LoVo (cell line): Measurements from ENCODE around the gene HRC.
"Not testable (repeated sequence)": the region's sequence is repeated elsewhere in the genome, so short reads cannot be mapped to it uniquely, and the experiment has no call there.

Source experiments
- DNase-seq: peaks from one replicate; pipeline ENCODE4 v3.0.0-alpha.2; 2016; ENCODE audit warnings: low spot score

HRC gene

DNA sequence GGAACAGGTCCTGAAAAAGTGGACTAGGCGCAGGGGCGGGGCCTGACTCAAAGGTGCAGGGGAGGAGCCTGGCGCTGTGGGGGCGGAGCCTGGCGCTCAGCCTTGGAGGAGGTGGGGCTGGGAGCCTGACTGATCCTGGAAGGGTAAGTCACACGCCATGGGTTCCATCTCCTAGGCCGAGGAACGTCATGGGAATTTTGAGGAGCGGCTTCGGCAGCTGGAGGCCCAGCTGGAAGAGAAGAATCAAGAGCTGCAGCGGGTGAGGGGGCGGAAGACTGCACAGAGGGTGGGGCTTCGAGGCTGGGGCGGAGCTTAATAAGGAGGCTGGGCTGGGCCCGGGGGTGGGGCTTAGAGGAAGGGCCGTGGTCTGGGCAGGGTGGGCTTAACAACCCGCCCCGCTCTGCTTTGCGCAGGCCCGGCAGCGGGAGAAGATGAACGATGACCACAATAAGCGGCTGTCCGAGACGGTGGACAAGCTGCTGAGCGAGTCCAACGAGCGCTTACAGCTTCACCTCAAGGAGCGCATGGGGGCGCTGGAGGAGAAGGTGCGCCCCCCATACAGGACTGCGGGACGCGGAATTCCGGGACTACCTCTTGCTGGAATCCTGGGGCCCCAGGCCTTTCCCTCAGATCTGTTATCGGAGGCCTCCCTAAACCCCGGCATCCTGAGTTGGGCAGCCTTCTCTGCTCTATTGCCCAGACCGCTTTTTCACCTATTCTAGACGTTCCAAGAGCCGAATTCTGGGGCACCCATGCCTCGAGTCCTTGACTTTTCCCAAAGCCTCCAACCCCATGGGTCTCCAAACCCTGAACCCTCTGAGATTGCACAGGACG lies 21.4 kb downstream of the HRC start:
- no peak for DNase-seq

DNA sequence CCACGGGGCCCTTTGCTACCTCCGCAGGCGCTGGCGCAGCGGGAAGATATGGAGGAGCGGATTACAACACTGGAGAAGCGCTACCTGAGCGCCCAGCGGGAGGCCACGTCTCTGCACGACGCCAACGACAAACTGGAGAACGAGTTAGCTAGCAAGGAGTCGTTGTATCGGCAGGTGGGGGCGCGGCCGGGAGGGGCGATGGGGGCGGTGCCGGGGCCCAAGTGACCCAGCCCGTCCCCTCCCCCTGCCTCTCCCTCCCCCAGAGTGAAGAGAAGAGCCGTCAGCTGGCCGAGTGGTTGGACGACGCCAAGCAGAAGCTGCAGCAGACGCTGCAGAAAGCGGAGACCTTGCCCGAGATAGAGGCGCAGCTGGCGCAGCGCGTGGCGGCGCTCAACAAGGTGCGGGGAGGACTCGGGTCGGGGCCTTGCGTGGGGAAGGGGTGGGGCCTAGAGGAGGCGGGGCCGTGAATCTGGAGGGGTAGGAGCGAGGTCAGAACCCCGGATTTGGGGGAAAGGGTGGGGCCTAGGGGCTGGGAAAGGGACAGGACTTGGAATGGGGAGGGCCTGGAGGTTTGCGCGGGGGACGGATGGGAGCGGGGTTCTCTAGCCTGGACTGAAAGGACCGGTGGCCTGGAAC lies 22.1 kb downstream of the HRC start:
- no peak for DNase-seq

DNA sequence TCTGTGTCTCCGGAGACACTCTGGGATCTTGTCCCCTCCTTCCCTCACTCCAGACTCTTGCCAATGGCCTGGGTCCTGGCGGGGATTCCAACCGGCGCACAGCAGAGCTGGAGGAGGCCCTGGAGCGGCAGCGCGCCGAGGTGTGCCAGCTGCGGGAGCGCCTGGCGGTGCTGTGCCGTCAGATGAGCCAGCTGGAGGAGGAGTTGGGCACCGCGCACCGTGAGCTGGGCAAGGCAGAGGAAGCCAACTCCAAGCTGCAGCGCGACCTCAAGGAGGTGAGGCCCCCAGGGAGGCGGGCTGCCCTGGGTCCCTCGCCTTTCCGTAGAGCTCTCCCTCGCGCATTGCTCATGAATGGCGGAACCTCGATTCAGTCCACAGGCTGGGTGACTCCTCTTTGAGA lies 24.9 kb downstream of the HRC start:
- DNase-seq, result no peak

DNA sequence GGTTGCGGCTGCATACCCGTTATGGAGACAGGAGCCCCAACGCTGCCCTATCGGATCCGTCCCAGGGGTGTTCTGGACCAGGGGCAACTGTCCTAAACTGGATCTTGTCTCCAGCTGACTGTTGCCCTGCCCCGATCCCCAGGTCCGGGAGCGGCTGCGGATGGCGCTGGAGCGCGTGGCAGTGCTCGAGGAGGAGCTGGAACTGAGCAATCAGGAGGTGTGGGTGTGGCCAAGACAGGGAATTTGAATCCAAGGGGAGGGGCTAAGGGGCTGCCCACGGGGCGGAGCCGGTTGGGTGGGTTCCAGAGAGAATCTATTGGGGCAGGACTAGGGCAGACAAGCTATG lies 26.0 kb downstream of the HRC start:
- DNase-seq, result no peak

DNA sequence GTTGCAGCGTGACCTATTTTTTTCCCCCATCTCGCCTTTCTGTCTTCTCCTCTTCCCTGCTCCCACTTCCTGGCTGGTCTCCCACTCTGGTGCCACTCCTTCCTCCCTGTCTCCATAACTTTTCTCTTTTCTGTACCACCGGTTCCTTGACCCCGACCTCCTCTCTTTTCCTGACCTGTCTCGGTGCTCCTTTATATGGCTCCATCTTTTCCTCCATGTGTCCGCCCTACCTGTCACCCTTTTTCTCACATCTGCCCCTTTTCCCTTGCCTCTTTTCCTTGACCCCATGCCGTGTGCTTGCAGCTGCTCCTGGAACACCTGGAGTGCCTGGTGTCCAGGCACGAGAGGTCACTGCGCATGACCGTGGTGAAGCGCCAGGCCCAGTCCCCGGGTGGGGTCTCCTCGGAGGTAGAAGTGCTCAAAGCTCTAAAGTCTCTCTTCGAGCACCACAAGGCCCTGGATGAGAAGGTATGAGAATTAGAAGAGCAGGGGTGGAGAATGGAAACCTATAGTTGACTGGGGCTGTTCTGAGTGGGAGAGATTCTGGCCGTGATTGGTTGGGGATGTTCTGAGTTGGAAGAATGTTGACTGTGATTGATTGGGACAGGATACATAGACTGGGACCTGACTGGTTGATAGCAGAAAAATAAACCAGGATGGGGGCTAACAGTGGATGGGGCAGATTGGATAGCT lies 26.5 kb downstream of the HRC start:
- DNase-seq, result no peak

DNA sequence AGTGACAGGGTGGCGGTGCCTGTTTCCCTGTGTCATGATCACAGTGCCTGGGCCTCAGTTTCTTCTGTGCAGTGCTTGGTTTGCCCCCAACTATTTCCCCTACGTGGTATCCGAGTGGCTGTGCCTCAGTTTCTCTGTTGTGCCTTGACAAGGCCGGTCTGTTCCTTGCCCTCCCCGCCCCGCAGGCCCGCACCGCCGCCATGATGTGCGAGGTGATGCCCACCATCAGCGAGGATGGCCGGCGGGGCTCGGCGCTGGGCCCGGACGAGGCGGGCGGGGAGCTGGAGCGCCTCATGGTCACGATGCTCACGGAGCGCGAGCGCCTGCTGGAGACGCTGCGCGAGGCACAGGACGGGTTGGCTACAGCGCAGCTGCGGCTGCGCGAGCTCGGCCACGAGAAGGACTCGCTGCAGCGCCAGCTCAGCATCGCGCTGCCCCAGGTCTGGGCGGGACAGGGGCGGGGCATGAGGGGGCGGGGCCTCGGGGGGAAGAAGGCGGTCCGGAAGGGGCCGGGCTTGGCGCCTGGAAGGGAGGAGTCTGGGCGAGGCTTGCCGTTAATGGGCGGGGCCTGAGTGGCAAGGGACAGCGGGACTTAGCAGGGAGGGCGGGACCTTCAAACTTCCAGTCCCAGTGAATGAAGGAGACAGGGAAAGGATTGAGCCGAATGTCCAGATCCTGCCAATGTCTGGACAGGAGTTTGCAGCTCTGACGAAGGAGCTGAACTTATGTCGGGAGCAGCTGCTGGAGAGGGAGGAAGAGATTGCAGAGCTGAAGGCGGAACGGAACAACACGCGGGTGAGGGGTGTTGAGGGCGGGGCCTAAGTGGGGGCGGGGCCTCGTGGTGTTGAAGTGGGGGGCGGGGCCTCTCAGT lies 27.3 kb downstream of the HRC start:
- DNase-seq, result peak; percentile 97

DNA sequence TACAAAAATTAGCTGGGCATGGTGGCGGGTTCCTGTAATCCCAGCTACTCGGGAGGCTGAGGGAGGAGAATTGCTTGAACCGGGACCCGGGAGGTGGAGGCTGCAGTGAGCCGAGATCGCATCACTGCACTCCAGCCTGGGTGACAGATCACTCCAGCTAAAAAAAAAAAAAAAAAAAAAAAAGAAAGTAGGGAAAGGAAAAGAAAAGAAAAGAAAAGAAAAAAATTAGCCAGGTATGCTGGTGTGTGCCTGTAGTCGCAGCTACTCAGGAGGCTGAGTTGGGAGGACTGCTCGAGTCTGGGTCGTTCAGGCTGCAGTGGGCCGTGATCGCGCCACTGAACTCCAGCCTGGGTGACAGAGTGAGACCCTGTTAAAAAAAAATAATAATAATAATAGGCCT lies 28.0 kb downstream of the HRC start:
- DNase-seq, result not testable (repeated sequence)

DNA sequence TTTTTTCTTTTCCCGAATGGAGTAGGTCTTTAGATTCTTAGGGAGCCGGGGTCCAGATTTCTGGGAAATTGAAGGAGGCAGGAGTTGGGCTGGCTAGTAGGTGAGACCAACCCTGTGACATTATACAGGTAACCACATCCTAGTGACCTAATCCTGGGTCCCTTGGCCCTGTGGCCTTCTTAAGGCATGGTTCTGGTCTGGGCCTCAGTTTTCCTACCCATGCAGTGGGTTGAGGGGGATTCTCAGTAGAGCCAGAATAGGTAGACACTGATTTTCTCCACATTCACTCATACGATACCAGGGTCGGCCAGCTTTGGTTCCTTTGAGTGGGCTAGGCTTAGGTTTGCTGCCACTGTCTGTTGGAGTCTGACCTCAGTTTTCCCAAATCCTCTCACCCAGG lies 28.6 kb downstream of the HRC start:
- DNase-seq, result no peak

DNA sequence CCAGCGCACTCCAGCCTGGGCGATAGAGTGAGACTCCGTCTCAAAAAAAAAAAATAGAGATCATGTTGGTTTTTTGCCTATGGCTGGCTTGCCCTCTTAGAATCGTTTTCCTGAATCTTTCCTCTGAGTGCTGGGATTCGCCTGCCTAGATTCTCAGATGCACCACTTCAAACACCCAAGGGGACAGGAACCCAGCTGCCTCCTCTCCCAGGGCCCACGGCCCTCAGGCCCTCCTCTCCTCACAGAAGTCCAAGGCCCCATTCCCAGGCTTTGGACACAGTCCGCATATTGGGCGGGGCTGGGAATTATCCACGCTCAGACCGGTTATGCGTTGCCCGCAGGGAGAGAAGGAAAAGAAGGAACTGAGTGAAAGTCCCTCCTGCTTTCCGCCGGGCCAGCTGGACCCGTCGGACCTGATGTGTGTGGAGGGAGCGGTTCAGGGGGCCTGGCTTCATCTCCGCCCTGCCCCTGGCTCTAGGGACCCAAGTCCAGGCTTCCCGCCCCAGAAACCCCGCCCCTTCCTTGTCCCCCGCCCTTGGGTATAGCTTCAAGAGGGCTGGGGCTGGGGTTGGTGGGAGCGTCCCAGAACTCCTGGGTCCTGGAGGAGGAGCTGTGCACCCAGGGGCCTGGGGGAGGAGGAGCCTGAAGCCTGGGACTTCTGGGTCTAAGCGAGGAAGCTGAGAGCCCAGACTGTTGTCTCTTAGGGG lies 30.0 kb downstream of the HRC start:
- DNase-seq, result no peak

DNA sequence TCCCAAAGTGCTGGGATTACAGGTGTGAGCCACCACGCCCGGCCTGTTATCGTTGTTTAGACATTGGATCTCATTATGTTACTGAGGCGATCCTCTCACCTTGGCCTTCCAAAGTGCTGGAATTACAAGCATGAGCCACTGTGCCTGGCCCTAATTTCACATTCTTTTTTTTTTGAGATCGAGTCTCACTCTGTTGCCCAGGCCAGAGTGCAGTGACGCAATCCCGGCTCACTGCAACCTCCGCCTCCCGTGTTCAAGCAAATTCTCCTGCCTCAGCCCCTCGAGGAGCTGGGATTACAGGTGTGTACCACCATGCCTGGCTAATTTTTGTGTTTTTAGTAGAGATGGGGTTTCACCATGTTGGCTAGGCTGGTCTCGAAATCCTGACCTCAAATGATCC lies 31.9 kb downstream of the HRC start:
- not testable (repeated sequence) for DNase-seq

DNA sequence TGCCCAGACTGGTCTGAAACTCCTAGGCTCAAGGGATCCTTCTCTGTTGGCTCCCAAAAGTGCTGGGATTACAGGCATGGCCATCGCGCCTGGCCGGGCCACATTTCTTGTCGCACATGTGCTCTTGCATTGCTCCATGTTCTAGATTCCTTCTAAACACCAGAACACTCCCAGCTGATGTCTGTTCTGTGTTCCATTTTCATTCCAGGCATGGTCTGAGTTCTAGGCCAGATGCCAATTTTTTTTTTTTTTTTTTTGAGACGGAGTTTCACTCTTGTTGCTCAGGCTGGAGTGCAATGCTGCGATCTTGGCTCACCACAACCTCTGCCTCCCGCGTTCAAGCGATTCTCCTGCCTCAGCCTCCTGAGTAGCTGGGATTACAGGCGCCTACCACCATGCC lies 33.4 kb downstream of the HRC start:
- DNase-seq, result not testable (repeated sequence)

DNA sequence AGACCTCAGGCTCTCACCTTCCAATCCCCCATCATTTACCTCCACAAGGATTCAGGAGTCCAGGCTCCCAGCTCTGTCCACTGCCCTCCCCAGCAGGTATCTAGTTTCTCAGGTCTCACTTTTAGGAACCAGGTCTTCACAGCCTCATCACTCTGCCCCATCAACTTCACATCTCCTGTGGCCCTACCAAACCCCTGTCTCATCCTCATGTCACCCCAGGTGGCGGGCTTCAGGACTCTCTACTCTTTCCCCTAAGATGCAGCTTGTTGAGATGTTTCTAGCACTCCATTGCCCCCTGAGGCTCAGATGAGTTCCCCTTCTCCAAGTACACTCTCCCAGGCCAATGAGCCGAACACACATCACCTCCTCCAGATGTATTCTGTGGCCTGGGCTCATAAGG lies 34.3 kb downstream of the HRC start:
- no peak for DNase-seq

DNA sequence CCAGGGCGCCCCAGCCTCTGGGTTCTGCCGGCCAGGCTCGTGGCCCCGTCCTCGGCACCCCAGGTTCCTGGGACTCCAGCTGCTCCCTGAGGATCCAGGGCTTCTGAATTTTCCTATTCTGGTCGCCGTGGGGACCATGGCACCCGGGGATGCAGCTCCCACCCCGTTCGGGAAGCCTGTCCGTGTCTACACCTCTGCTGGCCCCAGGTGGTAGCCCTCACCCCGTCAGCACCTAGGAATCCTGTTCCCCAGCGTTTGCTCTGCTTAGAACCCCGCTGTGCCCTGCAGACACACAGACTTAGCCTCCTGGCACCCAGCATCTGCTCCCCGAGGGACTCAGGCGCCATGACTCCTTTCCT lies 34.9 kb downstream of the HRC start:
- DNase-seq, result no peak

DNA sequence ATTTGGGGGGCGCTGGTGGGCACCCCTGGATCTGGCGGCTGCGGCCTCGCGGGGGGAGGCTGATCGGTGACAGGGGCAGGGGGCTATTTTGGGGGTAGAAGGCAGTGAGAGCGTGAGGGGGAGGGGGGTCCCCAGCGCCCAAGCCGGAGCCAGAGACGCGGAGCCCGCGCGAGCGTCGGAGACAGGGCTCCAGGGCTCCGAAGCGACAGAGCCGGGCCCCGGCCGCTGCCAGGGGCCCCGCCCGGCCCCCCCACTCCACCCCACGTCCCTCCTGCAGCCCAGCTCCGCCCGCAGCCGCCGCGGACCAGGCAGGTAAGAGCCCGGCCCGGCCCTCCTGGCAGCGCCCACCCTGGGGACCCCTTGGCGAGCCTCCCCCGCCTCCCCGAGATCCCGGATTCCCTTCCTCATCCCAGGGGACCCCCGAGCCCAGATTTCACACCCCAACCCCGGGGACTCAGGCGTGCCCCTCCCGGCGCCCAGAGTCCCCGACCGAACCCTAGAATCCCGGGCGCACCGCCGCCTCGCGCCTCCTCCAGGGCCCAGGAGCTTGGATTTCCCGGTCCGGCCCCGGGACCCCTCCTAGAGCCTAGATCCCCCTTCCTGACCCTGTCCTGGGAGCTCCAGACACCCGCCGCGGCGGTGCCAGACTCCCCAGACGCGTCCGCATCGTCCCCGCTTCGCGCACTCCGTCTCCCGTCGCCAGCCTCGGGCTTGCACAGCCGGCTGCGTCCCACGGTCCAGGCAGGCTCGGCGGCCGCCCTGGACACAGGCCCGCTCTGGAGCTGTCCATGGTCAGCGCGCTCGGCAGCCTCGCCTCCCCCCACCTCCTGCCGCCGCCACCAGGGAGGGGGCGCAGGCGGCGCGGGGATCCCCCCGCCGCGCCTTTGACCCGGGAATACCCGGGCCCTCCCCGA lies 35.5 kb downstream of the HRC start, which contains the start of gene PPFIA3:
Gene PPFIA3, plus strand, starts transcription at position 134 of the 914 bp plus-strand sequence. CDS start 8,330 bp downstream, outside the sequence.
- DNase-seq, result peak; percentile 31

DNA sequence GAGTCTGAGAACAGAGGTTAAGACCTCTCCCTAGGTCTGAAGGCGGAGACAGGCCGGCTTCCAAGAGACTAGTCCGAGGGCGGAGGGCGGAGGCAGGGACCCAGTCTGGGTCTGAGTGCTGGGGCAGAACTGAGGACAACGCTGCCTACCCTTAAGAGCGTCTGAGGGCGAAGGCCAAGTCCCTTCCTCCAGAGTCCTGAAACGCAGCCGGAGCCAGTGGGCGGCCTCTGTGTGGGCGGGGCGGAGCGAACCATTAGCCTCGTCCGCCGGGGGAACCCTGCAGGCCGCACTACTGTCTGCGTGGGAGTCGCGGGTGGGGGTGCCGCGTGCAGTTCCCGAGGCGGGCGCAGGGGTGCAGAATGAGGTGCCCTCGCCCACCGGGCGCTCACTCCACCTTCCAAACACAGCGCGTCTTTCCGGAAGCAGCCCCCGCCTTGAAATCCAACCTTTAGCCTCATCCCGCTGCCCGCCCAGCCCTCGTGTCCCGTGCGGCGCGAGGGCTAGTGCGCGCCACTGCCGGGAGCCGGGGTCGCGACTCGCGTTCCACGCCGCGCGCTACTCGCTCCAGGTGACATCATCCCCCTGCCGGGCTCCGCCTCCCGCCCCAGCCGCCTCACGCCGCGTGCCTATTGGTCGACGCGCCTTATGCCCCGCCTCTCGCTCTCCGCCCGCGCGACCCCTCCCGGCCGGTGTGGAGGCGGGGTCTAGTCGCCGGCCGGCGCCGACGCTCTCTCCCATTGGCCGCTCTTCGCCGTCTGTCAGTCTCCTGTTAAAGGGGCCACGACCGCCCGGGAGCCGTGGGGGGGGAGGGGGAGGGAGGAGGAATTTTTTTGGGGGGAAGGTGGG lies 36.4 kb downstream of the HRC start, which contains the start of gene C19orf73:
Gene C19orf73, minus strand, starts transcription at position 579 of the 846 bp plus-strand sequence. Its CDS starts 121 bp downstream, at position 458.
- DNase-seq, result peak; percentile 97

DNA sequence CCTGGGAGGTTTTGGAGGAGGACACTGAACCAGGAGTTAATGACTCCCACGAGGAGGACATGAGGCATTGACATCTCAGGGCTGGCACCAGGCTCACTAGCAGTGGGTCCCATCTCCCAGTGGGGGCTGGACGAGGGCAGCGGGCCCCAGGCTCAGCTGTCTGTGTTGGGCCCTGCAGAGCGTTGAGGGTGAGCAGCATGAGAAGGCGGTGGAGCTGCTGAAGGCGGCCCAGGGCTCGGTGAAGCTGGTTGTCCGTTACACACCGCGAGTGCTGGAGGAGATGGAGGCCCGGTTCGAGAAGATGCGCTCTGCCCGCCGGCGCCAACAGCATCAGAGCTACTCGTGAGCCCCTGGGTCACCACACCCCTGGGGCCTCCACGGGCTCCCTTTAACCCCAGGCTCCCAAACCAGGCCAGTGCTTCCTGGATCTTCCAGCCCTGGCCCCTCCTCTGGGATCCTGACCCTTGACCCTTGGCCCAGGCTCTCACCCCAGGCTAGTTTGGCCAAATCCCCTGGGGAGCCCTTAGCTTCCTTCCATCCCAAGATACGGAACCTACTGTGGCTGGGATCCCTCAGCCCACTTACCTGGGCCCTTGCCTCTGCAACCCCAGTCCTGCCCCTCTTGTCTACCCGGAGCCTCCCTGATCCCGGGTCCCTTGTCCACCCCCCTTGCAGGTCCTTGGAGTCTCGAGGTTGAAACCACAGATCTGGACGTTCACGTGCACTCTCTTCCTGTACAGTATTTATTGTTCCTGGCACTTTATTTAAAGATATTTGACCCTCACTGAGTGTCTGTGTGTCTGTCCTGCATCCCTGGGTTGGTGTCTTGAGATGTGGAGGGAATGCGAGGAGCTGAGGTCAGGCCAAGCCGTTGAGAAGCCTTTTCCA lies 37.3 kb downstream of the HRC start:
- DNase-seq, result no peak

DNA sequence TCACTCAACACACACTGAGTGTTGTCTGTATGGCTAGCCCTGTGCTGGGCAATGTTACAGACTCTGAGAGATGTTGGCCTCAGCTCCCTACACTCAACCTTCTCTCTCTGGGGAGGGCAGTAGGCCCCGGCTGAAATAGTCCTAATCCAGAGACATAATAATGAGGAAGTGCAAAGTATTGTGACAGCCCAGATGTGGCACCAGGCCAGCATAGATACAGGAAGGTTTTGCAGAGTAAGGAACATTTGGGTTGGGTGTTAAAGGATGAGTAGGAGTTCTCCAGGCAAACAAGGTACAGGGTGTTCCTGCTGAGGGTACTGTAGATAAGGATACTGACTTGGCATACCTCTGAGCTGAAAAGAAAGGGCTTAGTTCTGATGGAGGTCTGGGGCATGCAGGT lies 38.7 kb downstream of the HRC start:
- DNase-seq, result no peak

DNA sequence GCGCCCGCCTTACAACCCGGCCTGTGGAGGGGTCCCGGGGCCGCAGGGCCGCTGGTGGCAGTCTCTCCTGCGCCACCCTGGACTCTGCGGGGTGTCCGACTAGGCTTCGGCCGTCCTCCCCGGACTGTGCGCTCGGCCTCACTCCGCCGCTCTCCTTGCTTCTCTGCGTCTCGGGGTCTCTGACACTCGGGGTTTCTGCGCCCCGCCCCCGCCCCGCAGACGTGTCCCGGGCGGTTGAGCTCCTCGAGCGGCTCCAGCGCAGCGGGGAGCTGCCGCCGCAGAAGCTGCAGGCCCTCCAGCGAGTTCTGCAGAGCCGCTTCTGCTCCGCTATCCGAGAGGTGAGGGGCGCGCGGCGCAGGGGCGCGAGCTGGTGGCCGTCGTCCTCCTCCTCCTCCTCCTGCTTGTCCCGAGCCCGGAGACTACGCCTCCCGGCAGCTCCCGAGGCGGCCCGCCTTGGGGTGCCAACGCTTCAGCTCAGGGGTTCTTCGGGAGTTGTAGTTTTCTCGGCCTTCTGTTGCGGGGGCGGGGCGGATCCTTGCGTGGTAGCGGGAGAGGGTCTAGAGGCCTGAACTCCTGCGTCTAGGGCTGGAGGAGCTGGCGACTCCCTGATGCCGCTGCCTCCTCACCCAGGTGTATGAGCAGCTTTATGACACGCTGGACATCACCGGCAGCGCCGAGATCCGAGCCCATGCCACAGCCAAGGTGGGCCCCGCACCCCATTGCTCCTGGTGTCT lies 40.4 kb downstream of the HRC start:
- DNase-seq, result no peak
